ENCODE results near the gene GCFC2. TPM values are rescaled to one million over a fixed set of nuclear protein-coding genes. Genes with fewer than 3 reads are reported as not detected.

The GCFC2 gene
- polyA plus RNA-seq, 4 donors, result 36.8 to 56.8 (median 52.4) TPM

DNA sequence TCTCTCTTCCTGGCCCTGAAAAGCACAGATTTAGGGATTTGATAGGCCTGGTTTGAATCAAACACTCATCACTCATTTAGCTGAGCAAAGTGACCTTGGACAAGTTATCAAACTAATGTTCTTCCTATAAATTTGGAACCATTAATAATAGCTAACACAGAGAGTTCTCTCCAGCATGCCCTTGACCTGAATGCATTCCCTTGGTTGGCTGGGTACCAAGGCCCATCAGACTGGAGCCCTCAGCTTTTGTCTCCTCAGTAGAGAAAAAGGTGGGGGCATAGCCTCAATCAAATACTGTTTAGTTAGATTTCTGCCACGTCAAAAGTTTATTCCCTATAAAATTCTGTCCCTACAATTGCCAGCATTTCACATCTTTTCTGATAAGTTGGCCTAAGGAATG lies 77.9 kb downstream of the GCFC2 start:
- DNase-seq (ENCODE audit: low read depth in 4 of 4, low spot score in 3 of 4), result no peak

DNA sequence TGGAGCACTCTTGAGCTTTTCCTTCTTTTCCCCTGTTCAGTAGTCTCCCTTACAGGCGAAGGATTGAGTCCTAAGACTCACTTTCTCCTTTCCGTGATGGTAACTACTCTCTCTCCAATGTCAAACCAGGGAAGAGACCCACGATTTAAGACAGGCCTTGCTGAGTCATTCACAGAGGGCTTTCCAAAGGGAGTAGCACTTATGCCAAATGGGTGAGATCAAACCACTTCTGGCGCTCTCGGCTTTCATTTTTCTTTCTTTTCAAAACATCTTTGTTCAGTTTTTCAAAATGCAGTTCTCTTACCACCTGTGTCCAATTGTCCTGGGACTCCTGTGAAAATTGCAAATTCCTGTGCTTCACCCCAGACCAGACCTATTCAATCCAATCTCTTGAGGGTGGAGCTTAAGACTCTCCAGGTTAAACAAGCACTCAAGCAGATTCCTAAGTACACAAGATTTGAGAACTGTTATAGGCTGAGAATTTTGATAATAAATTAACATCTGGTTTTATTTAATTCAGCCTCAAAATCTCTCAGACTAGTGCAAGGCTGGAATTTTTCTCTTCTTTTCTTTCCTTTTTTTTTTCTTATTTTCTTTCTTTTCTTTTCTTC lies 78.5 kb downstream of the GCFC2 start:
- DNase-seq (ENCODE audit: low read depth in 4 of 4, low spot score in 3 of 4), result no peak

DNA sequence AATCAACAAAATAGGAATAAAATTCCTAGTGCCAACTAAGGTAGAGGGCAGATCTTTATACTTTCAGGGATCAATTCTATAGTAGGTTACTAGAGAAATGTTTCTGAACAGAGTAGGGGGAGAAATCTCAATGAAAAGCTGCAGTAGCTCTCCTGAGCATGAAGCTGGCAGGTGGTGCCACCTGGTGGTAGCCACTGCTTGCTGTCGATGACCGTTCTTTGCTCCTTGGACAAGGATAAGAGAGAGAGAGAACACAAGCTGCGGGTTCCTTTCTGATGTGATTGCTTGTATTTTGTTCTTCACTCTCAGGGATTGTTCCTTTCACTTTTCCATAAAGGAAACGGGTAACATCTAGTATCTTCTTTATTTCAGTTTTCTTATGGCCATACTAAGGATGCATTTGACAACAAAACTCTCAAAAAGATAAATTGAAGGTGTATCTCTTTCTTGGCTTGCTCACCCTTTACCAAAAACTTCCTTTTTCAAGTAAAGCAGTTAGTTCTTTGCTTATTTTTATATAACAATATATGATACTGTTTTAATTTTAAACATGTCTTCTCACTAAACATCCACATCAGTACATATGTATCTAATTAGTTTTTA lies 82.7 kb downstream of the GCFC2 start:
- peak in 1 of 4 donors; percentile 71 for DNase-seq (ENCODE audit: low read depth in 4 of 4, low spot score in 3 of 4)

- DNase-seq (ENCODE audit: low read depth in 4 of 4, low spot score in 3 of 4), result no peak
Measured at GRCh38 chr2:75622929-75623328, 87.8 kb downstream of the GCFC2 start.

DNA sequence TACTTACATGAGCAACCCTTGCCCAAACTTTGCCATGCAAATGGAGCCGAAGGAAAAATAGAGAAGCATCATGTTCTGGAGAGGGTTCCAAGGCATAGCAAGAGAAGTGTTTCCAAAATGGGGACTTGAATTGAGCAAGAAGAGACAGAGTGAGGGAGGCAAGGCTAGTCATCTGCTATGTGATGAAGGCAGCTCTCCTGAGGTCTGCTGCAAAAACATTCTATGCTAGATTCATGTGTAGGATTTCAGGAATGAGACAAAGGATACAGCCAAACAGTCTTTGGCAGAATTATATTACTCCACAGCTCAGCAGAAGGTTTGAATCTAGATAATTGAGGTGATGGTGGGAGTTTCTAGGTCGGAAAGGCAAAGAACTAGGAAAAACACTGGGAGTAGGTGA lies 88.2 kb downstream of the GCFC2 start:
- no peak for DNase-seq (ENCODE audit: low read depth in 4 of 4, low spot score in 3 of 4)

- no peak for DNase-seq (ENCODE audit: low read depth in 4 of 4, low spot score in 3 of 4)
Measured at GRCh38 chr2:75621228-75621627, 89.5 kb downstream of the GCFC2 start.

- no peak for DNase-seq (ENCODE audit: low read depth in 4 of 4, low spot score in 3 of 4)
Measured at GRCh38 chr2:75619956-75620740, 90.6 kb downstream of the GCFC2 start.

DNA sequence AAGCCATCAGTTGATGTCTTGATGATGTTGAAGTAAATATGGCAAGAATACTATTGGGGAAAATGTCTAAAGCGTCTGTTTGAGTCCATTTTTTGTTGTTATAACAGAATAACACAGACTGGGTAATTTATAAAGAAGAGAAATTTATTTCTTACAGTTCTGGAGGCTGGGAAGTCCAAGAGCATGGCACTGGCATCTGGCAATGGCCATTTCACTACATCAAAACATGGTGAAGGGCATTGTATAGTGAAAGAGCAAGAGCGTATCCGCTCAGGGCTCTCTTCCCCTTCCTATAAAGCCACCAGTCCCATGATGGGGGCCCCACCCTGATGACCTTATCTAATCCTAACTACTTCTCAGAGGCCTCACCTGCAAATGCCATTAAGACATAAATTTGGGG lies 93.8 kb downstream of the GCFC2 start:
- DNase-seq (ENCODE audit: low read depth in 4 of 4, low spot score in 3 of 4), result no peak

DNA sequence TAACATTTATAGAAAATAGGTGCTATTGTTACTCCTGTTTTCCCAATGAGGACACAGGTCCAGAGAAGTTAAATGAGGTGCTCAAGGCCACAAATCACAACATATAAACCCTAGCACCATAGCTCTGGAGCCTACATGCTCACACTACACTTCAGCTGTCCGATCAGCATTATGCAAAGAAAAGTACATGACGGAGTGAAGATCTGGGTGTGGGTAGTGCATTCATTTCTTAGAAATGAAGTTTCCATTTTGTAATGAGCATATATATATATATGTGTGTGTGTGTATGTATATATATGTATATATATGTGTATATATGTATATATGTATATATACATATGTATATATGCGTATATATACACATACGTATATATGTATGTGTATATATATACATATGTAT lies 94.3 kb downstream of the GCFC2 start:
- no peak for DNase-seq (ENCODE audit: low read depth in 4 of 4, low spot score in 3 of 4)

DNA sequence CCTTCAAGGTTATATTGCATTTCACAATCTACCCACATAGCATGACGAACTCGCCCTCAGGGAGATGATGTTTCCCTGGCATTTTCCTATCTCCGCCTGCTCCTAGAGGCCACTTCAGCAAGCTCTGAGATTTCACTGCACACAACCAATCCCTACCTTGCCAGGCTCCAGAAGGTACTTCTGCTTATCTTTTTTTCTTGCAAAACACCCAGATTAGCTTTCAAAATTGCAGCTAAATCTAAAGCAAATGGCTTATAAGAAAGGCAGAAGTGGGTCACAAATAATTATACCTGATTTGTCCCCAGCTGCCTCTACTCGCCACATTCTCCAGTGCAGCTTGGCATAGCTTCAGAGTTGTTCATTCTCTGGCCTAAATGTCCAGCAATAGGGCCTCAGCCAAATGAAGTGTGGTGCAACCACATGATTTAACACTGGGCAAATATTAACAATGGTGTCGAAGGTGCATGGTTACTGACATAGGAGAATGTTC lies 96.5 kb downstream of the GCFC2 start:
- DNase-seq (ENCODE audit: low read depth in 4 of 4, low spot score in 3 of 4), result no peak

DNA sequence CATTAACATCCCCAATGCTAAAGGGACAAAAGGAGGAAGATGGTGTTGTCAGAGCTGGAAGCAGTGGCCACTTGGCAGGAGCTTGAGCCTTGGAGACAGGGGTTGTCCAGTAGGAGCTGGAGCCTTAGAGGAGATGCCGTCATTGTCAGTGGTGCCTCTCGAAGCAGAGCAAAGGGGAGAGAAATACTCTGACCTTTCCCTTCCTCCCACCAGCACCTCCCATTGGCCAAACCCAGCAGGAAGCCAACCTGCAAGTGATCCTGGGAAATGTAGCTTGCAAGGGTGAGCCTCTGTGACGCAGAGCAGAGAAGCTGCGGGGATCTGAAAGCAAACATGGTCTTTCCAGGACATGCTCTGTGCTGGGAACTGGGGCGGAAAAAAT lies 97.9 kb downstream of the GCFC2 start:
- no peak for DNase-seq (ENCODE audit: low read depth in 4 of 4, low spot score in 3 of 4)

Other genes with a start within 250 kb of the GCFC2 start
- 10 to 100 TPM; 13.8 to 18.3 (median 15.6) TPM for gene EVA1A, start 150.0 kb downstream of the GCFC2 start, polyA plus RNA-seq (ENCODE audit: insufficient read length in 4 of 4)
- gene MRPL19, start 64.1 kb downstream of the GCFC2 start, polyA plus RNA-seq (ENCODE audit: insufficient read length in 4 of 4), result 10 to 100 TPM; 74.2 to 88.6 (median 76.4) TPM